Osteocyte (in vitro differentiated cells): ENCODE measurements around the gene MDM4. TPM values are rescaled to one million over a fixed set of nuclear protein-coding genes. Genes with fewer than 3 reads are reported as not detected.

Experiments
- DNase-seq: peaks from one replicate; pipeline ENCODE4 v3.0.0; 2021; ENCODE audit warnings: mixed read lengths; ENCODE audit not compliant: unreplicated experiment; ENCODE audit errors: extremely low spot score
- H3K27ac Mint-ChIP-seq: one replicate; pipeline ENCODE4 v1.8.0; 2021; ENCODE audit warnings: mild to moderate bottlenecking, mixed read lengths; ENCODE audit not compliant: unreplicated experiment
- H3K27me3 Mint-ChIP-seq: one replicate; pipeline ENCODE4 v1.8.0; 2021; ENCODE audit warnings: mixed read lengths; ENCODE audit not compliant: unreplicated experiment
- H3K36me3 Mint-ChIP-seq: one replicate; pipeline ENCODE4 v1.8.0; 2021; ENCODE audit warnings: mixed read lengths; ENCODE audit not compliant: unreplicated experiment
- H3K4me1 Mint-ChIP-seq: one replicate; pipeline ENCODE4 v1.8.0; 2021; ENCODE audit warnings: mixed read lengths; ENCODE audit not compliant: unreplicated experiment
- H3K4me3 Mint-ChIP-seq: one replicate; pipeline ENCODE4 v1.8.0; 2021; ENCODE audit warnings: mild to moderate bottlenecking, moderate library complexity, mixed read lengths; ENCODE audit not compliant: unreplicated experiment
- H3K9me3 Mint-ChIP-seq: one replicate; pipeline ENCODE4 v1.8.0; 2021; ENCODE audit warnings: mixed read lengths; ENCODE audit not compliant: unreplicated experiment
- CTCF ChIP-seq: fragments of 200-600 bp; sonication (generic); IDR thresholded peaks from 2 replicates; pipeline ENCODE4 v1.5.0; 2021; ENCODE audit warnings: antibody characterized with exemption, mild to moderate bottlenecking, moderate library complexity
- total RNA-seq: library from RNA; stranded (reverse); gene quantifications from 2 replicates; pipeline ENCODE4 v1.2.1, GENCODE V29; 2021

The MDM4 gene
- total RNA-seq, 1 donor from 2014 or later: 77.3 TPM

- Mint-ChIP-seq H3K9me3 (no peaks in the 10 kb centered on the region), H3K36me3 (peaks cover 11% of the 10 kb centered on the region), H3K4me3 (no peak overlapping the region), H3K27me3 (no peaks in the 10 kb centered on the region), H3K4me1 (peaks cover 4% of the 10 kb centered on the region), H3K27ac (no peak overlapping the region)
- DNase-seq: no peak
- no peak for TF ChIP-seq CTCF
Measured at GRCh38 chr1:204560590-204561150, 44.5 kb downstream of the MDM4 start.

- H3K27me3 Mint-ChIP-seq: no peaks in the 10 kb centered on the region
- no peak overlapping the region for H3K4me3 Mint-ChIP-seq
- no peak for TF ChIP-seq CTCF
- H3K27ac Mint-ChIP-seq: no peak overlapping the region
- H3K9me3 Mint-ChIP-seq: no peaks in the 10 kb centered on the region
- no peak for DNase-seq
- H3K36me3 Mint-ChIP-seq: peaks cover 11% of the 10 kb centered on the region
- peaks cover 5% of the 10 kb centered on the region for H3K4me1 Mint-ChIP-seq
Measured at GRCh38 chr1:204562075-204562990, 46.1 kb downstream of the MDM4 start.

- peaks cover 11% of the 10 kb centered on the region for H3K36me3 Mint-ChIP-seq
- no peaks in the 10 kb centered on the region for H3K9me3 Mint-ChIP-seq
- no peak overlapping the region for H3K27ac Mint-ChIP-seq
- H3K27me3 Mint-ChIP-seq: no peaks in the 10 kb centered on the region
- H3K4me3 Mint-ChIP-seq: no peak overlapping the region
- no peak for TF ChIP-seq CTCF
- no peak for DNase-seq
- peaks cover 5% of the 10 kb centered on the region for H3K4me1 Mint-ChIP-seq
Measured at GRCh38 chr1:204563307-204563706, 47.1 kb downstream of the MDM4 start.

- no peak for DNase-seq
- Mint-ChIP-seq H3K27me3 (no peaks in the 10 kb centered on the region), H3K9me3 (no peaks in the 10 kb centered on the region), H3K27ac (no peak overlapping the region), H3K4me3 (no peak overlapping the region), H3K36me3 (peaks cover 11% of the 10 kb centered on the region), H3K4me1 (peaks cover 5% of the 10 kb centered on the region)
- no peak for TF ChIP-seq CTCF
Measured at GRCh38 chr1:204563780-204564179, 47.6 kb downstream of the MDM4 start.

GRCh38 chr1:204564835-204565234 is 48.6 kb downstream of the MDM4 start:
- no peak for DNase-seq
- H3K4me1 Mint-ChIP-seq: peaks cover 5% of the 10 kb centered on the region
- peaks cover 8% of the 10 kb centered on the region for H3K36me3 Mint-ChIP-seq
- H3K9me3 Mint-ChIP-seq: no peaks in the 10 kb centered on the region
- peak overlapping the region; percentile 0 for H3K27ac Mint-ChIP-seq
- TF ChIP-seq CTCF: no peak
- no peaks in the 10 kb centered on the region for H3K27me3 Mint-ChIP-seq
- no peak overlapping the region for H3K4me3 Mint-ChIP-seq
